HG02798 (cell line): ENCODE results near the gene ENSA.
"Not testable (repeated sequence)": the region's sequence is repeated elsewhere in the genome, so short reads cannot be mapped to it uniquely, and the experiment has no call there.

ENCODE experiments used
- ATAC-seq: cut with Tn5 transposase; IDR thresholded peaks from one replicate; pipeline ENCODE4 v1.9.1; 2021; ENCODE audit warnings: mild to moderate bottlenecking; ENCODE audit not compliant: unreplicated experiment, poor library complexity

ENSA gene

DNA sequence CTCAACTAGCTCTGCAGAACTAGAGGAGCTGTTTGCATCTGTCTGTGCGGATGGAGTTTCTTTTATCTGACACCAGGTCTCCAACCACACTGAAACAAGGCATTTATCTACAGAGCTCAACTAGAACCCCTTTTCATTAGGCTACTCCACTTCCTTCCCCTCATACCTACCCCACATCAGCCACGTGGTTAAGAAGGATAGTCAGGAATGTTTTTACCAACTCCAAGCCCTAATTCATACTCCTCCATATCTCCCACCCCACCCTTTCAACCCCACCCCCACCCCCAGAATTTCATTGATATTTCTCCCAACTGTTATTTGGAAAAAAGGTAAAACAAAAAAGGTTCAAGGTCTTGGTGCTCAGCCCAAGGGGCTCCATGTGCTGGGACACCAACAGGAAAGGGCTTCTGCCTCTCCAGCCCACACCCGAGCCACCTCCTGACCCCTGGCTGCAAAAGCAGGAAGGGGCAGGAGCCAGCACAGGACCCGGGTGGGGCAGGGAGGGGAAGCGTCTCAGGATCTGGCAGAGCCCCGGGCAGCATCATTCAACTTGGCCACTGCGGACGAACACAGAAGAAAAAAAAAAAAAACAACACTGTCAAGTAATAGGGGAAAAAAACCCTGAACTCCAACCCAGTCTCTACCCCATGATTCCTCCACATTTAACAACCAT is 7.0 kb downstream of the ENSA start:
- no peak for ATAC-seq

DNA sequence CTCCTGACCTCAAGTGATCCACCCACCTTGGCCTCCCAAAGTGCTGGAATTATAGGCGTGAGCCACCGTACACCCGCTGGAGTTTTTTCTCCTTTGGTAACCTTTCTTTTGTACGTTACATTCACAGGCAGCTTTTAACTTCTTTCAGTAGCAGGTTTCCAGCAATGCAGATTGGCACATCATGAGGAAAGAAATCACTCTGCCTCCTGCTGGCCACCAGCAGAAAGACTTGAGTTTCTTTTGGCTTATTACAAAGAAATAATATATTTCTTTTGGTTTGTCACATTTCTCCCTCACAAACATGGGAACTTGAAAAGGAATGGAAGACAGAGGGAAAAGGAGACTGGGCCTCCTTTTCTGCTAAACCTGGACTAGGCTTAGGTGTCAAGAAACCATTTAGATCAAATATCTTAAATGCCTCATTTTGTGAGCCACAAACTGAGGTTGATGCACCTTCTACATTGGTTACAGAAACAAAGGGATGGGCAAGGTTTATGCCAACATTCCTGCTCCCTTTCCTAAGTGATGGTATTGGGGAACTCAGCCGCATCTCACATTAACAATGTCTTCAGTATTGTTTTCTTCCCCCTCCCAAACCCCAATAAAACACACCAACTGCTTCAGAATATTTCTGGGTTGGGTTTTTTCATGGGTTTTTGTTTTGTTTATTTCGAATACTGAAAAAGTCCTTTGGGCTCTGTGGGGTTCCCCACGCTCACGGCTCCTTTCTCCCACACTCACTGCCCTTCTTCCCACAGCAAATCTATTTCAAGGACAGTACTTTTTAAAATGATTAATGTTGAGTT is 7.7 kb downstream of the ENSA start:
- ATAC-seq = peak; percentile 38

DNA sequence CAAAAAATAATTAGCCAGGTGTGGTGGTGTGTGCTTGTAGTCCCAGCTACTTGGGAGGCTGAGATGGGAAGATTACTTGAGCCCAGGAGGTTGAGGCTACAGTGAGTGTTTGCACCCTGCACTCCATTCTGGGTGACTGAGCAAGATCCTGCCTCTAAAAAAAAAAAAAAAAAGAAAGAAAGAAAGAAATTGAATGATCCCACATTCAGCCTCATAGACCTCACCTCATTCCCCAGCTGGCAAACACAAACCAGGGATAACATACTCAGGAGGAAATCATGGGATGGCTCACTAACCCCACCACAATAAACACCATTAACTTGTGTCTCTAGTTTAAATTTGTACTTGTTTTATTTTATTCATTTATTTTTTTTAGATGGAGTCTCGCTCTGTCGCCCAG is 8.5 kb downstream of the ENSA start:
- ATAC-seq = no peak

DNA sequence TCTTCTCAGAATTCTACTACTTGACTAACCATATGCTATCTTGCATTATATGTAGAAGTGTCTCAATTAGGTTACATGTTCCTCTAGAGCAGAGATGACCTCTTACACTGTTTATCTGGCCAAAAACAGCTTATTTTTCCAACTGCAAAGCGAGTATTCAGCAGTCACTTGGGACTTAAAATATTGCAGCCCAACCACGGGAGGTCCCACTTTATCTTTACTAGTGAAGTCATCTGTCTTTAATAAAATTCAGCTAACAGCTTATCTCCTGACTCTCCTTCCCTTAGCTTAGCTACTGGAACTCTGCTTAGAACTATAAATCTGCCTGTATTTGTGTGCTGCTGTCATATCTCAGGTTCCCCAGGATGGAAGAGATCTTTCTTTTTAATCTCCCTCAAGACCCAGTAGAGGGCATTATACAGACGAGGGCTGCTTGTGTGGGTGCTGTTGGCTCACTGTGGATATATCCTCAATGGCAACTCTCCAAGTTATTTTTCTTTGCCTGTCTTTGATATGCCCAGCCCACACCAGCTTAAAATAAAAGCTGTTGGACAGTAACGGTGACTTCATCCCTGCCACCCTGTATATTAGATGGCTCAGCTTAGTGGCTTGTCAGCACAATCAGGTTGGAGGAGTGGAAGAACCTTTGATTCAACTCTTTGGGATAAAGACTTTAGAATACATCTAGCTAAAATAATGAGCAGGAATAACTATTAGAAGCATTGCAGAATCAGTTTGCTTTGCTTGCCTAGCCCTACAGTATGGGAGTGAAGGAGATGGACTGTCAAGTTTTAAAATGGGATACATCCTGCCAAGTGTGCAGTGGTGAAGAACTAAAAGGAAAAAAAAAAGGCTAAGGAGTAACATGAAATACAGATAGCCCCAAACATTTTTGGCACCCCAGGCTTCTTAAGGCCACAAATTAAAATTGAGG is 9.6 kb downstream of the ENSA start:
- ATAC-seq = no peak

DNA sequence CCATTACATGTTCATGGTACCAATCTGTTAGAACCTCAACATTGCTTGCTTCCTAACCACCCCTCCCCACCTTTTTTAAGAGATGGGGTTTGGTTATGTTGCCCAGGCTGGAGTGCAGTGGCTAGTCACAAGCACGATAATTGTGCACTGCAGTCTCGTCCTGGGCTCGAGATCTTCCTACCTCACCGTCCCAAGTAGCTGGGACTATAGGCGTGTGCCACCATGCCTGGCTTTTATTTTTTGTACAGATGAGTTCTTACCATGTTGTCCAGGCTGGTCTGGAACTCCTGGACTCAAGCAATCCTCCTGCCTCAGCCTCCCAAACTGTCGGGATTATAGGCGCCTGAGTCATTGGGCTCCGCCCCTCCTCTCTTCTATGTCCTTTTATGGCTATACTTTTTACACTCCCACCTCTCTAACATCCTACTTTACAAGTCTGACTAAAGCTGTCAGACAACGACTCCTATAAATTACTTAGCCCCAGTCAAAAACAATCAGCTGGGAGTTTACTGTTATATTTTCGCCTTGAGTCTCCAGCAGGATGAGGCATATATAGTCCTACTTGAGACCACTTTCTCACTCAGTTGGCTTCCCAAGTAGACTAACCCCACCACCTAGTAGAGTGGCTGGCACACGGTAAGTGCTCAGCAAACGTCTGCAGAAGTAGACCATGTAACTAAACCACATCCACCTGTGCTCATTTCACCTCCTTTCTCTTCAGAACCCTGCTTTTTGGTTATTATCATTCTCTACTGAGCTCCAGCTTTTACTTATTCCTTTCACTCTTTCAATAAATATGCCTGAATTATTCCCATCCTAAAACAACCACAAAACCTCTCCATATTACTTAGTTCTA is 13.8 kb downstream of the ENSA start:
- ATAC-seq = no peak

DNA sequence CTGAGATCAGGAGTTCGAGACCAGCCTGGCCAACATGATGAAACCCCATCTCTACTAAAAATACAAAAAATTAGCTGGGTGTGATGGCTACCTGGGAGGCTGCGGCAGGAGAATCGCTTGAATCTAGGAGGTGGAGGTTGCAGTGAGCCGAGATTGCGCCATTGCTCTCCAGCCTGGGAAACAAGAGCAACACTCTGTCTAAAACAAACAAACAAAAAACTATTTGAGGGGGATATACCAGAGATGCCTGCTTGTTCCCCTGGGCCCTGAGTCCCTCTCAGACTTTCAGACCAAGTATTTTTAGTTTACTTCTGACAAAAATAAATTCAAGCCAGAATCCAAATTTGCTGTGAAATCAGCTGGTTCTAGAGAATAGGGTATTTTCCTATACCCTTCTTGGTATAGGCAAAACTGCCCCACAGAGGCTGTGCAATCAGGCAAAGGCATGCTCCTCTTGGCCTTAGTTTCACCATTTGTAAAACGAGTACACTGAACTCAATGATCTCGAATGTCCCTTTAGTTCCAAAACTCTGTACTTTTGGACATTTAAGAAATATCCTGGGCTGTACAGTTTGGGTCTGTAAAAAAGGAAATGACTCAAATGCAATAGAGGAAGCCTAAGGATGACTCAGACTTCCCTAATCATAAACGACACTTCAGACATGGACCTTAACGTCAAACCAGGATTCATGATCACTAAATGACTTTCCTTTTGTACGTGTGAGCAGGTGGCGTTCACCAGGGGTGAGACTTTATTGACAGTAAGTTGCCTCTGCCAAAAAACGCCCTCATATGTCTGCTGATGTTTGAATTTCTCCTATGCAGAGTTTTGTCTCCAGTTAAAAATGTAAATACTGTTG is 16.1 kb downstream of the ENSA start:
- ATAC-seq = peak; percentile 36

DNA sequence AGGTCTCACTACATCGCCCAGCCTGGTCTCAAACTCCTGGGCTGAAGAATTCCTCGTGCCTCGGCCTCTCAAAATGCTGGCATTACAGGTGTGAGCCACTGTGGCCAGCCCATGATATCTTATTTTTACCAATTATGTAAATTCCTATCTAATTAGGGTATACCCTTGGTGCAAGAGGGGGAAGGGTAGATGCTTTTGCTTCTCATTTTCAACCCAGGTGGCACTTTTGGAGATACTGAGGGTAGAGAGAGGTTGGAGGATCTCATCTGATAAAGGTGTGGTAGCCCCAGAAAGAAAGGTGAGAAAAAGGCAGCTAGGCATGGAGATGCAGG is 17.4 kb downstream of the ENSA start:
- ATAC-seq = peak; percentile 16

DNA sequence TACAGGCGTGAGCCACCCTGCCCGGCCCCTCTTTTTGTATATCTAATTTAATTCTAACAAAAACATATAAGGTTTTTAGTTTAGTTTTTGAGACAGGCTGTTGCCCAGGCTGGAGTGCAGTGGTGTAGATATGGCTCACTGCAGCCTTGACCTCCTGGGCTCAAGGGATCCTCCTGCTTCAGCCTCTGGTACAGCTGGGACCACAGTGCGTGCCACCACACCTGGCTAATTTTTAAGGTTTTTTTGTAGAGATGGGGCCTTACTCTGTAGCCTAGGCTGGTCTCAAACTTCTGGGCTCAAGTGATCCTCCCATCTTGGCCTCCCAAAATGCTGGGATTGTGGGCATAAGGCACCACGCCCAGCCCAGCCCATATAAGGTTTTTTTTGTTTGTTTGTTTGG is 18.8 kb downstream of the ENSA start:
- ATAC-seq = no peak

DNA sequence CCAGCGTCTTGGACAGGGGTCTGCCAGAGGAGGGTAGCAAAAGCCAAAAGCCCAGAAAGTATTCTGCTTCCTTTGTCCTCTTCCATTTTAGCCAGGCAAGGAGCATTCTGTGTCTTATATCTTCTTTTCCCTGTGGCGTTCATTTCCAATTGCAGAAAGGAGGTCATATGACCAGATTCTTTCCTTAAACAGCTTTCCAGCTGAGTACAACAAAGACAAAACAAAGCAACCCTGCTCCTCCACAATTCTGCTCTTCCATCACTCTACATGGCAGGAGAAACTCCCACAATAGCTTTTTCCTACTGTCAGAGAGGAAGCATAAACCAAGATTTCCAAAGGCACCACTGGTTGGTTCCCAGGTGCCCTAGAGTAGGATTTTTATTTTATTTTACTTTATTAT is 19.7 kb downstream of the ENSA start:
- no peak for ATAC-seq

DNA sequence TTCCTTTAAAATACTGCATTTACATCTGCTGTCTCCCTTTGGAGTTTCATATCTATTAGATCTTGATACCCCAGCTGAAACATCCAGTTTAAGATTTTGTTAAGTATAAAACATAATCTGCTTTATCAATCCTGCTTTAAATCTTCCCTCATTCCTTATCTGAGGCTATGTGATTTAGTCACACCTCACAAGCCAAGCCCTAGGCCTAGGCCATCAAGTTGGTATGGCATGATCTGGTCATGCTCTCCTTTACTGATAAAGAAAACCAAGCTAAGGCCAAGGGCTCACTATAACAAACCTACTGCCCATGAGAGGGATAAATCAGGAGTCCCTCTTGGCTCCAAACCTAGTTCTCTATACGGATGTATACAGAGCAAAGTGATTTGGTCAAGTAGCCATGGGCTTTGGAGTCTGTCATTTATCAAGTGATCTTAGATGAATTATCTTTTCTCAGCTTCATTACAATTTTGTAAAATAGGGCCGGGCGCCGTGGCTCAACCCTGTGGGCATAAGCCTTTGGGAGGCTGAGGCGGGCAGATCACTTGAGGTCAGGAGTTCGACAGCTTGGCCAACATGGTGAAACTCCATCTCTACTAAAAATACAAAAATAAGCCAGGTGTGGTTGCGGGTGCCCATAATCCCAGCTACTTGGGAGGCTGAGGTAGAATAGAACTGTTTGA is 22.8 kb downstream of the ENSA start:
- ATAC-seq = no peak

DNA sequence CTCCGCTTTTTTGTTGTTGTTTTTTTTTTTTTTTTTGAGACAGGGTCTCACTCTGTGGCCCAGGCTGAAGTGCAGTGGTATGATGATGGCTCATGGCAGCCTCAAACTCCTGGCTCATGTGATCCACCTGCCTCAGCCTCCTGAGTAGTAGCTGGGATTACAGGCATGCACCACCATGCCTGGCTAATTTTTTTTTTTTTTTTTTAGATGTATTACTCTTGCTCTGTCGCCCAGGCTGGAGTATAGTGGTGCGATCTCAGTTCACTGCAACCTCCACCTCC is 24.0 kb downstream of the ENSA start:
- ATAC-seq = not testable (repeated sequence)

DNA sequence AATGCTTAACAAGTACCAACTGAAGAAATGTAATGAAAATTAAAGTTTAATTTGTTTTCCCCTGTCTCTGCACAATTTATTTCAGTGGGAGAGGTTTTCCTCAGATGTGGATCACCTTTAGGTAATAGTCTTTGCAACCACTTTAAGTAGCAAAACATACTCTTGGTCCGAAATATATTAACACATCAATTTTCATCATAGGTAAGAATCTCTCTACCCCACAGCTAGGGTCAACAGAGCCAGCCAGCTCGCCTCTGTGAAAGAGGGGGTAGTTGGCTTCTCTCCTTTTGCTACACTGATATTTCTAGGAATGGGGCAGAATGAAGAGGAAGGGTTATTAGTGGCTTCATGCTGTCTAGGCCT is 25.2 kb downstream of the ENSA start:
- no peak for ATAC-seq

DNA sequence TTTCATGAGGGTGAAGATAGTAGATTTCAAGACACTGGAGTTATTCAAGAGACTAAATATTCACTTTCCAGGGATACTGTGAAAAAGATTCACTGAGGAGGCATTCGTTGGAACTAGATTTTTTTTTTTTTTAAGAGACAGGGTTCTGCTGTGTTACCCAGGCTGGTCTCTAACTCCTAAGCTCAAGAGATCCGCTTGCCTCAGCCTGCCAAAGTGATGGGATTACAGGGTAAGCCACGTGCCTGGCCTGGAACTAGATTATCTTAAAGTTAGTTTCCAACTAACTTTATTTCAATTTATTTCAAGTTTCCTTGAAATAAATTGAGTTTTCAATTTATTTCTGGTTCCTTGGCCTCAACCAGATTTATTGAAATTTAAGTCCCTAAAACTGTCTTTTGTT is 25.7 kb downstream of the ENSA start:
- ATAC-seq = no peak

DNA sequence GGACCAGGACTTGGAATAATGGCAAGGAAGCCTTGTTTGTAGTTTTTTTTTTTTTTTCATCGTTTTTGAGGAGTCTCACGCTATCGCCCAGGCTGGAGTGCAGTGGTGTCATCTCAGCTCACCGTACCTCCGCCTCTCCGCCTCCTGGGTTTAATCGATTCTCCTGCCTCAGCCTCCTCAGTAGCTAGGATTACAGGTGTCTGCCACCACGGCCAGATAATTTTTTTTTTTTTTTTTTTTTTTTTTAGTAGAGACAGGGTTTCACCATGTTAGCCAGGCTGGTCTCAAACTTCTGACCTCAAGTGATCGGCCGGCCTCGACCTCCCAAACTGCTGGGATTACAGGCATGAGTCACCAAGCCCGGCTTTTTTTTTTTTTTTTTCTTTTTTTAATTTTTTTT is 27.0 kb downstream of the ENSA start:
- ATAC-seq = not testable (repeated sequence)

DNA sequence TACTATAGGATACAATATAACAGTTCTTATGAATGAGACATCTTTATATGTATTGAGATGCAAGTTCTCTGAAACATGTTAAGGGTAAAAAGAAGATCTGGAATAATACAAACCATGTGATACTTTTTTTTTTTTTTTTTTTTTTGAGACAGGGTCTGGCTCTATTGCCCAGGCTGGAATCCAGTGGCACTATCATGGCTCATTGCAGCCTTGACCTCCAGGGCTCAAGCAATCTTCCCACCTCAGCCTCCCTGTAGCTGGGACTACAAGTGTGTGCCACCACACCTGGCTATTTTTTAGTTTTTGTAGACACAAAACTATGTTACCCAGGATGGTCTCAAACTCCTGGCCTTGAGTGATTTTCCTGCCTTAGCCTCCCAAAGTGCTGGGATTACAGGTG is 27.9 kb downstream of the ENSA start:
- no peak for ATAC-seq

DNA sequence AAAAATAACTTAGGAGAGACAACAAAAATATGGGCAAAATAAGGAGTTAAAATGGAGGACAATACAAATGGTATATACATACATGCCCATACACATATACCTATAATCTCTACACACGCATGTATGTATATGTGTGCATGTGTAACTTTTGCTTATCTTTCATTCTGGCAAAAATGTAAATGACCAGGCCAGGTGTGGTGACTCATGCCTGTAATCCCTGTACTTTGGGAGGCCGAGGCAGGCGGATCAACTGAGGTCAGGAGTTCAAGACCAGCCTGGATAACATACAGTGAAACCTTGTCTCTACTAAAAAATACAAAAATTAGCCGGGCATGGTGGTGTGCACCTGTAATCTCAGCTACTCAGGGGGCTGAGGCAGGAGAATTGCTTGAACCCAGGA is 31.1 kb downstream of the ENSA start:
- not testable (repeated sequence) for ATAC-seq

DNA sequence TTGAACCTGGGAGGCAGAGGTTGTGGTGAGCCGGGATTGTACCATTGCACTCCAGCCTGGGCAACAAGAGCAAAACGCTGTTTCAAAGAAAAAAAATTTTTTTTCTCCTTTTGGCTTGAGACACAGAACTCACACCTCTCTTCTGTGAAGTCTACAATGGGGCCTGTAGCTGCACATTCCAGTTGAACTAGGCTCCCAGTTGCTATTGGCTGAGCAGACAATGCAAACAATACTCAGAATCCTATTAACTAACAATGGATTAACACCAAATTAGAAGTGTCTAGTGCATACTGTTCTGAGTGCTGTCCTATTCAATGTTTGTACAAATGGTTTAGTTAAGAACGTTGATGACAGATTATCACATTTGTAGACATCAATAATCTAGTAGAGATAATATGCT is 32.4 kb downstream of the ENSA start:
- ATAC-seq = no peak

DNA sequence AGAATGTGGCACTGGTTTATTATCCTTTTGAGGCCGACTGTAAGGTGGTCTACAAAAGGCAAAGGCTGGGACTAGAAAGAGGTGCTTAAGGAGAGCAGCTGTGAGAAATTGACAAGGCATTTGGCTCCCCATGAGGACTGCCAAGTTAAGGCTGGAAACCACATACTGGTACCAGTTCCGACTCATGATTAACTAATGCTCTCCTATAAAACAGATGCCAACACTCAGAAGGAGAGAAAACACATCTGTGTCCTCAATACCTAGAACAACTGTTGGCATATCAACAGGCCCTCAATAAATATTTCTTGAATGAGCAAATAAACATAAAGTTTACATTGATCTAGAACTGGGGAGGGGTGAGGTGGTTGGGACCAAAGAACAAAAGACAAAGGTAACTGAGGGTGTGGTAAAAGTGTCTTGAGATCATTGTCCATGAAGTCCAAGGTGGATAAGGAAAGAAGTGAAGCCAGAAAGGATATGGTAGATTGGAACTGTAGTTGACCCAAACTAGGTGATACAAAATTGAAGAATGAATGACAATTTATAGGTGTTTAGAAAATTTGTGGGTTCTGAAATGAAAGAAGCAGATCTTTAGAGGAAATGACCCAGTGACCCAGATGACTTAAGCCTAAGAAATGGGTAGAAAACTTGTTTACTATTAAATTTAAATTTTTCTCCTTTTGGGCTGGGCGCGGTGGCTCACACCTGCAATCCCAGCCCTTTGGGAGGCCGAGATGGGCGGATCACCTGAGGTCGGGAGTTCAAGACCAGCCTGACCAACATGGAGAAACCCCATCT is 33.1 kb downstream of the ENSA start:
- ATAC-seq = no peak
